ENCODE measurements around the gene NUDT7. TPM values are rescaled to one million over a fixed set of nuclear protein-coding genes. Genes with fewer than 3 reads are reported as not detected.

NUDT7 gene
- total RNA-seq, 1 experiment from 2014 or later, result 6.7 TPM

- peak; percentile 32 for TF ChIP-seq CTCF (IDR thresholded peaks at IDR 0.05; ENCODE audit: unreplicated experiment)
- Mint-ChIP-seq H3K36me3 (ENCODE audit: insufficient read depth, unreplicated experiment) (no peaks in the 10 kb centered on the region), H3K4me1 (ENCODE audit: insufficient read depth, unreplicated experiment) (peaks cover 22% of the 10 kb centered on the region), H3K9me3 (ENCODE audit: unreplicated experiment) (no peaks in the 10 kb centered on the region), H3K4me3 (ENCODE audit: unreplicated experiment) (no peak overlapping the region), H3K27me3 (ENCODE audit: insufficient read depth, unreplicated experiment) (peaks cover 39% of the 10 kb centered on the region), H3K27ac (ENCODE audit: low read depth, unreplicated experiment) (no peak overlapping the region)
- intact Hi-C loops (cut with micrococcal nuclease), result loop anchor here (5.0 kb wide), 1 partner anchor 48 kb away; no protein-coding TSS in a partner anchor
- no TSS peak for BruUV-seq (replicated peaks)
- ChIA-PET POLR2A (no interaction called here), CTCF (interaction anchor here (0.5 to 1.6 kb wide), 11 partner anchors 13 to 274 kb away, joined by 3 to 4 read pairs (median 4); no protein-coding TSS in a partner anchor)
- peak; percentile 26 for DNase-seq (ENCODE audit: unreplicated experiment)
Measured at GRCh38 chr16:77784441-77785372, 62.4 kb downstream of the NUDT7 start.

GRCh38 chr16:77785373-77785764, 63.1 kb downstream of the NUDT7 start:
- POLR2A ChIA-PET, result no interaction called here
- no TSS peak for BruUV-seq (replicated peaks)

GRCh38 chr16:77786186-77786847, 64.0 kb downstream of the NUDT7 start:
- TF ChIP-seq CTCF (IDR thresholded peaks at IDR 0.05; ENCODE audit: unreplicated experiment), result no peak
- no TSS peak for BruUV-seq (replicated peaks)
- Mint-ChIP-seq H3K4me3 (ENCODE audit: unreplicated experiment) (no peak overlapping the region), H3K27ac (ENCODE audit: low read depth, unreplicated experiment) (no peak overlapping the region), H3K27me3 (ENCODE audit: insufficient read depth, unreplicated experiment) (peaks cover 53% of the 10 kb centered on the region), H3K36me3 (ENCODE audit: insufficient read depth, unreplicated experiment) (no peaks in the 10 kb centered on the region), H3K4me1 (ENCODE audit: insufficient read depth, unreplicated experiment) (peaks cover 9% of the 10 kb centered on the region), H3K9me3 (ENCODE audit: unreplicated experiment) (no peaks in the 10 kb centered on the region)
- ChIA-PET CTCF (interaction anchor here (0.5 to 1.4 kb wide), 6 partner anchors 9 to 1732 kb away, joined by 3 to 6 read pairs (median 4); no protein-coding TSS in a partner anchor), POLR2A (no interaction called here)
- DNase-seq (ENCODE audit: unreplicated experiment), result no peak
- intact Hi-C loops (cut with micrococcal nuclease), result loop anchor here (5.0 kb wide), 1 partner anchor 46 kb away; no protein-coding TSS in a partner anchor

More at GRCh38 chr16:77785373-77785764, 63.1 kb downstream of the NUDT7 start:
- H3K4me1 Mint-ChIP-seq (ENCODE audit: insufficient read depth, unreplicated experiment), result peaks cover 17% of the 10 kb centered on the region
- H3K27ac Mint-ChIP-seq (ENCODE audit: low read depth, unreplicated experiment), result no peak overlapping the region
- CTCF ChIA-PET, result interaction anchor here (0.5 to 1.4 kb wide), 5 partner anchors 10 to 274 kb away, joined by 3 to 6 read pairs (median 3); no protein-coding TSS in a partner anchor
- no peak for TF ChIP-seq CTCF (IDR thresholded peaks at IDR 0.05; ENCODE audit: unreplicated experiment)
- no peaks in the 10 kb centered on the region for H3K36me3 Mint-ChIP-seq (ENCODE audit: insufficient read depth, unreplicated experiment)
- H3K27me3 Mint-ChIP-seq (ENCODE audit: insufficient read depth, unreplicated experiment), result peaks cover 46% of the 10 kb centered on the region
- H3K4me3 Mint-ChIP-seq (ENCODE audit: unreplicated experiment), result no peak overlapping the region
- H3K9me3 Mint-ChIP-seq (ENCODE audit: unreplicated experiment), result no peaks in the 10 kb centered on the region
- intact Hi-C loops (cut with micrococcal nuclease), result loop anchor here (5.0 kb wide), 1 partner anchor 47 kb away; no protein-coding TSS in a partner anchor
- DNase-seq (ENCODE audit: unreplicated experiment), result no peak

- Mint-ChIP-seq H3K27me3 (ENCODE audit: insufficient read depth, unreplicated experiment) (peaks cover 61% of the 10 kb centered on the region), H3K4me1 (ENCODE audit: insufficient read depth, unreplicated experiment) (peaks cover 9% of the 10 kb centered on the region), H3K27ac (ENCODE audit: low read depth, unreplicated experiment) (no peak overlapping the region), H3K36me3 (ENCODE audit: insufficient read depth, unreplicated experiment) (no peaks in the 10 kb centered on the region), H3K9me3 (ENCODE audit: unreplicated experiment) (no peaks in the 10 kb centered on the region), H3K4me3 (ENCODE audit: unreplicated experiment) (no peak overlapping the region)
- CTCF ChIA-PET, result interaction anchor here (0.7 kb wide), 1 partner anchor 14 kb away, joined by 4 read pairs; no protein-coding TSS in a partner anchor
- POLR2A ChIA-PET, result no interaction called here
- DNase-seq (ENCODE audit: unreplicated experiment), result no peak
- BruUV-seq (replicated peaks), result no TSS peak
- no peak for TF ChIP-seq CTCF (IDR thresholded peaks at IDR 0.05; ENCODE audit: unreplicated experiment)
- intact Hi-C loops (cut with micrococcal nuclease), result loop anchor here (5.0 kb wide), 1 partner anchor 45 kb away; no protein-coding TSS in a partner anchor
Measured at GRCh38 chr16:77787452-77787851, 65.1 kb downstream of the NUDT7 start.
